GM21423 (cell line): Measurements from ENCODE around the gene AOX1.
"Not testable (repeated sequence)": the region's sequence is repeated elsewhere in the genome, so short reads cannot be mapped to it uniquely, and the experiment has no call there.

Experiments used
- ATAC-seq: cut with Tn5 transposase; IDR thresholded peaks from one replicate; pipeline ENCODE4 v1.9.1; 2021; ENCODE audit warnings: mild to moderate bottlenecking, moderate library complexity; ENCODE audit not compliant: unreplicated experiment

AOX1 gene

DNA sequence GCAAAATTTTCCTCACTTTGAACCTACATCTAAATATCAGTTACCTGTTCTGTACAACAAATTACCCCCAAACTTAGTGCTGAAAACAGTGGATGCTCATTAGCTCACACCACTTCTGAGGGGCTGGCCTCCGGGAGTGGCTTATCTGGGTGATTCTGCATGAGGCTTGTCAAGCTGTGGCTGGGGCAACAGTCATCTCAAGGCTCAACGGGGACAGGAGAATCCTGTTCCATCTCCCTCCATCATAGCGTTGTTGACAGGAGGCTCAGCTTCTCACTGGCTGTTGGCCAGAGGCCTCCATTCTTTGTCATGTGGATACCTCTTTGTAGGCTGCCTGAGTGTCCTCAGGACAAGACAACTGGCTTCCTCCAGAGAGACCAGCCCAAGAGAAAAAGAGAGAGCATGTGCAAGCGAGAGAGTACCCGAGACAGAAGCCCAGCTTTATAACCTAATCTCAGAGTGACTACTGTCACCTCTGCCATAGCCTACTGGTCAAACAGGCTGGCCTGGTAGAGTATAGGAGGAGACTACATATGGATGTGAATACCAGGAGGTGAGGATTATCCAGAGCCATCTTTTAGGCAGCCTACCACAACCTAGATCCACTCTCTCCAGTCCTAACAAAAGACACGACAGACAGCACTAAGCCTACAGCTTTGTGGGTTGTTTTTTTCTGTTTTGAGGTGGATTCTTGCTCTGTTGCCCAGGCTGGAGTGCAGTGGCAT is 79.1 kb downstream of the AOX1 start:
- no peak for ATAC-seq

GRCh38 chr2:200665626-200666453 is 80.0 kb downstream of the AOX1 start:
- no peak for ATAC-seq

DNA sequence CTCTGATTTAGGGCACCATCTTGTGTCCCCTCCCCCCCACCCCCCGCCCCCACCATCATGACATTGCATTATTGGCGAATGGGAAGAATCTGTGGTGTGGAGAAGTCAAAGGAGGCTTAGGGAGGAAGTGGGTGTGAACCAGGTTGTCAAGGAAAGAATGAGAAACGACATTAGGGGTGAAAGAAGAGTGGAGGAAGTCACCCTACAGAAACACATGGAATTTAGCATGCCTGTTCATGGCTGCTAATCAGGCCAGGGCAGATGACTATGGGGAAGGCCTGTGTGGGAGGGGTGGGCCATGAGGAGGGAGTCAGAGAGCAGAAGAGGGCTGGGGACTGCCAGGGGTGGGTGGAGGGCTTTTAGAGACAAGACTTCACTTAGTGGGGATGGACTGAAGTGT is 81.6 kb downstream of the AOX1 start:
- ATAC-seq, result no peak

DNA sequence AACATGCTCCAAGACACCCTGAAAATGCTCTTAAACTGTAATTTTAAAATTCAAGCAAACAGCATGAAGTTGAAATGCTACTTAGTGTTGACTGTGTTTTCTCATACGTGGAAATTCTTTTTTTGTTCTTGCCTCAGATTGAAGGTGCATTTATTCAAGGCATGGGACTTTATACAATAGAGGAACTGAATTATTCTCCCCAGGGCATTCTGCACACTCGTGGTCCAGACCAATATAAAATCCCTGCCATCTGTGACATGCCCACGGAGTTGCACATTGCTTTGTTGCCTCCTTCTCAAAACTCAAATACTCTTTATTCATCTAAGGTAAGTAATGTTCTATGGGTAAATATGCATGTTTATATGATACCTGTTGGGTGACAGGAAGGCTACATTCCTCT is 82.7 kb downstream of the AOX1 start:
- no peak for ATAC-seq

DNA sequence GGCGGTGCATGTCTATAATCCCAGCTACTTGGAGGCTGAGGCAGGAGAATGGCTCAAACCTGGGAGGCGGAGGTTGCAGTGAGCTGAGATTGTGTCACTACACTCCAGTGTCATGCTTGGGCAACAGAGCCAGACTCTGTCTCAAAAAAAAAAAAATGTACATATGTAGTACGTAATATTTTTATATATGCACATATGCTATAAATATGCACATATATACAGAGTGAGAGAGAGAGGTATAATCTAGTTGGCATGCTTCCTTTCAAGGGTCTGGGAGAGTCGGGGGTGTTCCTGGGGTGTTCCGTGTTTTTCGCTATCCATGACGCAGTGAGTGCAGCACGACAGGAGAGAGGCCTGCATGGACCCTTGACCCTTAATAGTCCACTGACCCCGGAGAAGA is 83.5 kb downstream of the AOX1 start:
- ATAC-seq, result no peak

- ATAC-seq, result no peak
These were observed 84.5 kb downstream of the AOX1 start for GRCh38 chr2:200670313-200670712.

DNA sequence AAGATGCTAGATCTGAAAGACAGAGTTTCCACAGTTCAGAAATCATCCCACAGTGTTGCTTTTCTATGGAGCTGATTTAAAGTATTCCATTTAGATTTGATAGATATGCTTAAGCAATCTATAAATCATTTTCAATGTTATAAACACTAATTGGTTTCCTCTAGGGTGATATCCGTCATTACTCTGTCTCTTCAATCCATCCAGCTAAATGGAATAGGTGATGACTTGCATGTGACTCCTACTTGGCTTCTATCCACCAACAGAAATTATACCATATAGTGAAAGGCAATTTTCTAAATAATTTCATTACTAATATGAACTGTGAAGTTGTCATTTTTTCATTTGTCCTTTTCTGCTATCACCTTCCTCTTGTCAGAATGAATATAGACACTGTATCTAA is 84.9 kb downstream of the AOX1 start:
- no peak for ATAC-seq

DNA sequence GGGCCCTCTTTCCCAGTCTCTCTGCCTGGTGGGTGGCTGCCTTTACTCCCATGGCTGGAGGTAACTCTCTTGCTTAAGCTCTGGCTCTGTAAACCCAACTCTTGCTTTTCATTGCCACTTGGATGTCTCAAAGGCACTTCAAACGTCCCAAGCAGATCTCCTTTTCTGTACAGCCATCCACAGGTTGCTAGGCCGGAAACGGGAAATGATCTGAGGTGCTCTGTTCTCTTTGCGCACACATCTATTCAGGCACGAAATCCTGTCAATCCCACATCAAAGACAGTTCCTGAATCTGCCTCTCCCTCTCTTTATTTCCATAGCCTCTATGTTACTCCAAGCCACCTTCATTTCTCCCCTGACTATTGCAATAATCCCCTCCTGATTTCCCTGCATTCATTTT is 87.4 kb downstream of the AOX1 start:
- no peak for ATAC-seq

- ATAC-seq, result no peak
These were observed 89.0 kb downstream of the AOX1 start for GRCh38 chr2:200674837-200675236.

- ATAC-seq, result no peak
These were observed 91.4 kb downstream of the AOX1 start for GRCh38 chr2:200677171-200677570.

- ATAC-seq, result no peak
These were observed 92.1 kb downstream of the AOX1 start for GRCh38 chr2:200677721-200678532.

- ATAC-seq, result no peak
These were observed 93.3 kb downstream of the AOX1 start for GRCh38 chr2:200679127-200679526.

GRCh38 chr2:200679535-200679934 is 93.7 kb downstream of the AOX1 start:
- no peak for ATAC-seq

DNA sequence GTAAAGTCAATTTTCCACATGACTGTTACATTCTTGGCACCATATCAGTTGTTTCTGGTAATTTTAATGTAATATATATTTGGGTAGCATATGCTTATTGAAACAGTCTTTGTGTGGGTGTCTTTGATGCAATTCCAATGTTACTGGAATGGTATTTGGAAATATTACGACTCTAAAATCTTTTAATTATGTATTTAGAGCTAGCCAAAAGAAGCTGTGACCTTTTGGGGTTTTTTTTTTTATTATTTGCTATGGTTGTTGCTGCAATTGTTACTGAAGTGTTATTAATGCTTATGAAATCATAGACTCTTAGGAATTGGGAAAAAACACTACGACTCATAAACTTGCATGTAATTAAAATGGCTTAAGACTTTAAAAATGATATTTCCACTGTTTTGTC is 95.9 kb downstream of the AOX1 start:
- ATAC-seq, result no peak

GRCh38 chr2:200682407-200682806 is 96.6 kb downstream of the AOX1 start:
- not testable (repeated sequence) for ATAC-seq

DNA sequence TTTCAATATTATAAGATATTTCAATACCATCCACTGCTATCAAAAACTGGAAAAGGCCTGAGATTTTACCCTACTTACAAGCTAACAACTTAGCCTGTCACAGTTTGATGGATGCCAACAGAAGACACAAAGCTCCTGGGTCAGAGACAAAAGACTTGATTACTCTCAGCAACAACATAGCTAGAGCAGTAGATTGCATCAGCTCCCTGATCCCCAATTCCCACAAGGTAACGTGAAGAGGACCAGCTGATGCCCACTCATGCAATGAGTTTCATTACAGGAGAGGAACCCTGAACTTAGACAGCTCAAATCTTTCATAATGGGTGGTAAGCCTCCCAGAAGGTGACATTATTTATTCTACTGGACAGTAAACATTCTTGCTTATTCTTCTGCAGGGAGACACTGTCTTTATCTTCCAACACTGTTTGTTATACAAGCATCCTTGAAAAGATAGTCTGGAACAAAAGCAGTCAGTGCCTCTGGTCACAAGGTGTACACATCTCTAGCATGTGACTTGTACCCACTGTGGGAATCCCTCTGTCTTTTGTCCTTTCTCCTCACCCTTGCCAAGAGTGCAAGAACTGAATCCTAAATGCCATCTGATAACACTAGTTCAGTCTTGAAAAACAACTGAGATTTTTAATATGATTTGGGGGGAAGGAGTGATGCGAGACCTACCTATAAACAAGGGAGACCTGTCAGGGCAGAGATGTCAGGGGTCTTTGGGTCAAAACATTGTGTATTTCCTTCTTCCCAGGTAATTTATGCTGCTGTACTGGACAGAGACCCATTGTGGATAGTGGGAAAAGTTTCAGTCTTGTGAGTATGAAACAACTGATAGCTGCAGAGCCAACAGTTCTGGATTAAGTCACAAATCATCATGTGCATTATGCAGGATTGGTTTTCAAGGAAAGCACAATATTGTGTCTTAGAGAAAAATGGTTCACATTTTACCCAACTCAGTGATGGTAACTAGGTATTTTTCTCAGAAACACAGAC is 102.4 kb downstream of the AOX1 start:
- no peak for ATAC-seq

DNA sequence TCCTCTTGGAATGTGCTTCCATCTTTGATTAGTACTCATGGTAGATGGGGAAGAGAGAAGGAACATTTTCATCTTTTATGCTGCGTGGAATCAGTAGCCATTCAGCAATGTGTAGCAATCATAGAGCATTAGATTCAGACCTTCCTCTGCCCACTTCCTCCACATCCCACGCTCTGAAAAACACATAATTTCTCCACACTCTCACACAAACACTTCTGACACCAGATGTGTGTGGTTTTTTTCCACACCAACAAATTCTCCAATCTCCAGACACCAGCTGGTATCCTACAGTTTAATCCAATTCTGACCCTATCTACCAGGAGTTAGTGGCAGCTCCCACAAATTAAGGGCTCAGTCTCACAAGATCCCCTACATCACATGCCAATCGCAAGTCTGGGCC is 103.3 kb downstream of the AOX1 start:
- no peak for ATAC-seq

GRCh38 chr2:200693836-200694470 is 108.1 kb downstream of the AOX1 start:
- ATAC-seq, result no peak

GRCh38 chr2:200695191-200695590 is 109.4 kb downstream of the AOX1 start:
- no peak for ATAC-seq

DNA sequence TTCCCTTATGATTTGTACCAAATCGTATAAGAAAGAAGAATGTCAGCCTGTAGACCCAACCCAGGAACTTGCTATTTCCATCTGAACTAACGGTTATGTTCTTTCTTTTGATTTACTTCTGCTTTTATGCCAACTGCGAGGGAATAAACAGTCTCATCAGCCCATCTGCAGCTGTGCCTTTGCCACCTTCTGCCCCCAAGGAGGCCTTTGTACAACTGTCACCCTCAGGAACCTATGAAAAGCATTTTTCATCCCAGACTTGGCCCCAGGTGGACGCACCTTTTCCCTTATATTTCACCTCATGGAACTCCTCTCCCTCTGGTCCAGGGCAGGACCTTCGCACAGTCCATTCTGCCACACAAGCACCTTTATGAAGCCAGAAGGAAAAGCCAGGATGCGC is 109.8 kb downstream of the AOX1 start:
- ATAC-seq, result no peak
